Breast epithelium (tissue), 4 donors: ENCODE results near the gene WIPI1. TPM values are rescaled to one million over a fixed set of nuclear protein-coding genes. Genes with fewer than 3 reads are reported as not detected.

Source experiments
- DNase-seq, 2 donors: peaks; one replicate each; pipeline ENCODE4 v3.0.0-alpha.2; 2019; ENCODE audit warnings: low spot score in 2 of 2
- H3K27ac ChIP-seq, 2 donors: fragments of 200-600 bp; sonication (generic) in 1 of 2; one replicate each; pipeline ENCODE4 v1.5.1; 2016 to 2019; ENCODE audit warnings: mild to moderate bottlenecking in 1 of 2
- H3K27me3 ChIP-seq, 2 donors: fragments of 200-600 bp; sonication (generic) in 1 of 2; one replicate each; pipeline versions ENCODE4 v1.5.1 to v1.6.0; 2017 to 2019; ENCODE audit warnings: control low read depth in 1 of 2, mild to moderate bottlenecking in 1 of 2
- H3K36me3 ChIP-seq: fragments of 200-600 bp; one replicate; pipeline ENCODE4 v1.5.1; 2019
- H3K4me1 ChIP-seq, 2 donors: fragments of 200-600 bp; sonication (generic); one replicate each; pipeline ENCODE4 v1.5.1; 2016 to 2019; ENCODE audit warnings: control low read depth in 1 of 2
- H3K4me3 ChIP-seq, 3 donors: fragments of 200-600 bp; sonication (generic); 1 replicate in 2 of 3; 2 replicates in 1 of 3; pipeline ENCODE4 v1.5.1; 2016 to 2019; ENCODE audit warnings: mild to moderate bottlenecking in 3 of 3, moderate library complexity in 2 of 3
- H3K9me3 ChIP-seq, 2 donors: fragments of 200-600 bp; sonication (generic) in 1 of 2; one replicate each; pipeline ENCODE4 v1.5.1; 2016 to 2019; ENCODE audit warnings: control low read depth in 1 of 2
- CTCF ChIP-seq, 3 donors: fragments of 450-650 bp; IDR thresholded peaks; one replicate each; pipeline ENCODE4 v1.5.1; 2016 to 2017; ENCODE audit warnings: antibody characterized with exemption in 3 of 3, mild to moderate bottlenecking in 3 of 3, moderate library complexity in 3 of 3
- POLR2A ChIP-seq: fragments of 450-650 bp; IDR thresholded peaks from one replicate; pipeline ENCODE4 v1.6.1; 2016; ENCODE audit warnings: antibody characterized with exemption, mild to moderate bottlenecking, moderate library complexity
- POLR2AphosphoS5 ChIP-seq, 3 donors: sonication (generic); formaldehyde crosslinking; IDR thresholded peaks; one replicate each; pipeline ENCODE4 v1.6.1; 2017; ENCODE audit warnings: antibody characterized with exemption in 3 of 3
- intact Hi-C: fragments of 100-400 bp; cut with DNase I; formaldehyde crosslinking; loops from one replicate; pipeline ENCODE4 v1.15.1; 2023; ENCODE audit warnings: low total_unique reads
- total RNA-seq, 3 donors: library from RNA; depleted of rRNA; stranded (reverse); fragments of >200 nt; gene quantifications; one replicate each; pipeline ENCODE4 v1.1.0, GENCODE V29; 2016

Gene WIPI1
- total RNA-seq, 3 donors from 2014 or later: 65.1 to 83.6 (median 70.9) TPM

GRCh38 chr17:68400404-68400735, 56.9 kb downstream of the WIPI1 start:
- H3K27ac ChIP-seq: peak overlapping the region; percentile 52 to 62
- DNase-seq: no peak
- H3K27me3 ChIP-seq: no peaks in the 10 kb centered on the region
- H3K9me3 ChIP-seq: peaks cover under 1% of the 10 kb centered on the region in 2 donors
- H3K36me3 ChIP-seq: no peaks in the 10 kb centered on the region
- H3K4me3 ChIP-seq: no peak overlapping the region
- H3K4me1 ChIP-seq: no peaks in the 10 kb centered on the region
- no peak for TF ChIP-seq POLR2A
- TF ChIP-seq CTCF (IDR thresholded peaks at IDR 0.05): no peak
- no peak for TF ChIP-seq POLR2AphosphoS5 (IDR thresholded peaks at IDR 0.05)
- intact Hi-C loops: no loop called here

- intact Hi-C loops: no loop called here
Measured at GRCh38 chr17:68399638-68400403, 57.5 kb downstream of the WIPI1 start.

GRCh38 chr17:68398691-68399637, 58.3 kb downstream of the WIPI1 start:
- Histone ChIP-seq H3K4me3 (no peak overlapping the region), H3K9me3 (peaks cover 9% of the 10 kb centered on the region in 2 donors), H3K36me3 (no peaks in the 10 kb centered on the region), H3K4me1 (no peaks in the 10 kb centered on the region), H3K27ac (peak overlapping the region; percentile 52 to 62), H3K27me3 (no peaks in the 10 kb centered on the region)
- no peak for DNase-seq
- no peak for TF ChIP-seq POLR2AphosphoS5 (IDR thresholded peaks at IDR 0.05)
- peak; percentile 77 to 82 (median 80) for TF ChIP-seq CTCF (IDR thresholded peaks at IDR 0.05)
- TF ChIP-seq POLR2A: no peak
- intact Hi-C loops: no loop called here

More at GRCh38 chr17:68399638-68400403, 57.5 kb downstream of the WIPI1 start:
- no peaks in the 10 kb centered on the region for H3K27me3 ChIP-seq
- peaks cover 6% of the 10 kb centered on the region in 2 donors for H3K9me3 ChIP-seq
- TF ChIP-seq POLR2A (no peak), CTCF (IDR thresholded peaks at IDR 0.05) (no peak), POLR2AphosphoS5 (IDR thresholded peaks at IDR 0.05) (no peak)
- H3K4me1 ChIP-seq: no peaks in the 10 kb centered on the region
- H3K27ac ChIP-seq: peak overlapping the region; percentile 52 to 62
- H3K4me3 ChIP-seq: no peak overlapping the region
- no peak for DNase-seq
- no peaks in the 10 kb centered on the region for H3K36me3 ChIP-seq

GRCh38 chr17:68397108-68397536, 60.2 kb downstream of the WIPI1 start:
- H3K9me3 ChIP-seq: peaks cover 9% of the 10 kb centered on the region in 2 donors
- no peak overlapping the region for H3K4me3 ChIP-seq
- intact Hi-C loops: no loop called here
- H3K27ac ChIP-seq: peak overlapping the region in 1 of 2 donors; percentile 61
- TF ChIP-seq POLR2AphosphoS5 (IDR thresholded peaks at IDR 0.05) (no peak), CTCF (IDR thresholded peaks at IDR 0.05) (no peak), POLR2A (no peak)
- H3K27me3 ChIP-seq: no peaks in the 10 kb centered on the region
- no peaks in the 10 kb centered on the region for H3K4me1 ChIP-seq
- H3K36me3 ChIP-seq: no peaks in the 10 kb centered on the region
- DNase-seq: no peak
